Left ventricle myocardium inferior (tissue), 1 donor: ENCODE results near the gene UNK. TPM values are rescaled to one million over a fixed set of nuclear protein-coding genes. Genes with fewer than 3 reads are reported as not detected.
A peak's percentile ranks its signal among the peaks of the same experiment; 100 is the strongest.

Experiments
- DNase-seq: peaks from one replicate; pipeline ENCODE4 v3.0.0-alpha.2; 2020
- H3K27ac ChIP-seq: fragments of 200-600 bp; replicated peaks from 2 replicates; pipeline ENCODE4 v1.8.0; 2021
- H3K27me3 ChIP-seq: fragments of 200-600 bp; 2 replicates; pipeline ENCODE4 v1.8.0; 2021; ENCODE audit warnings: low read depth
- H3K36me3 ChIP-seq: fragments of 200-600 bp; 2 replicates; pipeline ENCODE4 v1.8.0; 2021
- H3K4me1 ChIP-seq: fragments of 200-600 bp; 2 replicates; pipeline ENCODE4 v1.8.0; 2021
- H3K4me3 ChIP-seq: fragments of 200-600 bp; 2 replicates; pipeline ENCODE4 v1.8.0; 2021; ENCODE audit warnings: mild to moderate bottlenecking, moderate library complexity
- H3K9me3 ChIP-seq: fragments of 200-600 bp; replicated peaks from 2 replicates; pipeline ENCODE4 v1.8.0; 2021
- intact Hi-C: fragments of 100-400 bp; cut with micrococcal nuclease; formaldehyde crosslinking; loops from one replicate; pipeline ENCODE4 v1.11.0; 2022
- long read RNA-seq: library from polyadenylated mRNA; unstranded; transcript quantifications from one replicate; pipeline ENCODE4 v2.0.0, GENCODE V29; 2021
- total RNA-seq: library from RNA; stranded (reverse); fragmentation: NEBNext Ultra II Directional; extraction: Animal tissue kit (Norgen Biotek cat#: 25700); gene quantifications from one replicate; pipeline ENCODE4 v1.2.1, GENCODE V29; 2021
- TF ChIP-seq, protein P1 (sequence below): fragments of 200-600 bp; IDR thresholded peaks from 2 replicates; pipeline ENCODE4 v1.8.0; 2021; ENCODE audit warnings: antibody characterized with exemption, mild to moderate bottlenecking, borderline replicate concordance
- donor health status: DM: no; HTN: yes; CAD: no; lungs with severe emphysema.

UNK gene, protein sequence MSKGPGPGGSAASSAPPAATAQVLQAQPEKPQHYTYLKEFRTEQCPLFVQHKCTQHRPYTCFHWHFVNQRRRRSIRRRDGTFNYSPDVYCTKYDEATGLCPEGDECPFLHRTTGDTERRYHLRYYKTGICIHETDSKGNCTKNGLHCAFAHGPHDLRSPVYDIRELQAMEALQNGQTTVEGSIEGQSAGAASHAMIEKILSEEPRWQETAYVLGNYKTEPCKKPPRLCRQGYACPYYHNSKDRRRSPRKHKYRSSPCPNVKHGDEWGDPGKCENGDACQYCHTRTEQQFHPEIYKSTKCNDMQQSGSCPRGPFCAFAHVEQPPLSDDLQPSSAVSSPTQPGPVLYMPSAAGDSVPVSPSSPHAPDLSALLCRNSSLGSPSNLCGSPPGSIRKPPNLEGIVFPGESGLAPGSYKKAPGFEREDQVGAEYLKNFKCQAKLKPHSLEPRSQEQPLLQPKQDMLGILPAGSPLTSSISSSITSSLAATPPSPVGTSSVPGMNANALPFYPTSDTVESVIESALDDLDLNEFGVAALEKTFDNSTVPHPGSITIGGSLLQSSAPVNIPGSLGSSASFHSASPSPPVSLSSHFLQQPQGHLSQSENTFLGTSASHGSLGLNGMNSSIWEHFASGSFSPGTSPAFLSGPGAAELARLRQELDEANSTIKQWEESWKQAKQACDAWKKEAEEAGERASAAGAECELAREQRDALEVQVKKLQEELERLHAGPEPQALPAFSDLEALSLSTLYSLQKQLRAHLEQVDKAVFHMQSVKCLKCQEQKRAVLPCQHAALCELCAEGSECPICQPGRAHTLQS
- 14.7 TPM for total RNA-seq
- long read RNA-seq, partial matches to known transcripts: 1 of 14 reads
- long read RNA-seq, other reads (novel, unspliced or antisense): 7 of 14 reads

DNA sequence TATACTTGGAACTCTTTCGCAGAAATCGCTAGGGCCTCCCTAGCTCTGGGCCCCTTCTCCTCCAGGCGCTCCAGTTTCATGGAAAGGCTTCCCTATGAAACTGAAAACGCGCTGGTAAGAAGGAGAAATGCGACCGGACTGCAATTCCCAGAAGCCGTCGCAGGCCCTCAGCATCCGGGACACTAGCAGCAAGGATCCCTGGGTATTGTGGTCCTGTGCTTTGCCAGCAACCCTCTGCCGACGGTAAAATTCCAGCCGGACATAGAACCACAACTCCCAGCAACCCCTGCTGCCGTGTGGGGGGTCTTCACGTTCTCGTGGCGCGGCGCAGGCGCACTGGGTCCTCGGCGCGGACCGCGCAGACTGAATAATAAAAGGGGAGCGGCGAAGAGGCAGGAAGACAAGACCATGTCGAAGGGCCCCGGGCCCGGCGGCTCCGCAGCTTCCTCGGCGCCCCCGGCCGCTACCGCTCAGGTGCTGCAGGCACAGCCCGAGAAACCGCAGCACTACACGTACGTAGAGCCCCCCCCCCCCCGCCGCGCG is at the start of gene UNK:
UNK (plus strand) TSS at position 334 of the 543 bp plus-strand sequence; CDS start at position 409, 75 bp downstream.
- Histone ChIP-seq H3K9me3 (no peaks in the 10 kb centered on the region), H3K27ac (peak within 1 kb of the TSS; percentile 100), H3K4me3 (peak within 1 kb of the TSS; percentile 74), H3K4me1 (peaks cover 49% of the 10 kb centered on the region), H3K27me3 (no peaks in the 10 kb centered on the region), H3K36me3 (no peaks in the 10 kb centered on the region)
- DNase-seq: peak; percentile 96
- TF ChIP-seq, protein P1, sequence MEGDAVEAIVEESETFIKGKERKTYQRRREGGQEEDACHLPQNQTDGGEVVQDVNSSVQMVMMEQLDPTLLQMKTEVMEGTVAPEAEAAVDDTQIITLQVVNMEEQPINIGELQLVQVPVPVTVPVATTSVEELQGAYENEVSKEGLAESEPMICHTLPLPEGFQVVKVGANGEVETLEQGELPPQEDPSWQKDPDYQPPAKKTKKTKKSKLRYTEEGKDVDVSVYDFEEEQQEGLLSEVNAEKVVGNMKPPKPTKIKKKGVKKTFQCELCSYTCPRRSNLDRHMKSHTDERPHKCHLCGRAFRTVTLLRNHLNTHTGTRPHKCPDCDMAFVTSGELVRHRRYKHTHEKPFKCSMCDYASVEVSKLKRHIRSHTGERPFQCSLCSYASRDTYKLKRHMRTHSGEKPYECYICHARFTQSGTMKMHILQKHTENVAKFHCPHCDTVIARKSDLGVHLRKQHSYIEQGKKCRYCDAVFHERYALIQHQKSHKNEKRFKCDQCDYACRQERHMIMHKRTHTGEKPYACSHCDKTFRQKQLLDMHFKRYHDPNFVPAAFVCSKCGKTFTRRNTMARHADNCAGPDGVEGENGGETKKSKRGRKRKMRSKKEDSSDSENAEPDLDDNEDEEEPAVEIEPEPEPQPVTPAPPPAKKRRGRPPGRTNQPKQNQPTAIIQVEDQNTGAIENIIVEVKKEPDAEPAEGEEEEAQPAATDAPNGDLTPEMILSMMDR: no peak
- intact Hi-C loops: loop anchor here (5.0 kb wide), 1 partner anchor 73 kb away; the partner anchor contains the start of gene WBP2

DNA sequence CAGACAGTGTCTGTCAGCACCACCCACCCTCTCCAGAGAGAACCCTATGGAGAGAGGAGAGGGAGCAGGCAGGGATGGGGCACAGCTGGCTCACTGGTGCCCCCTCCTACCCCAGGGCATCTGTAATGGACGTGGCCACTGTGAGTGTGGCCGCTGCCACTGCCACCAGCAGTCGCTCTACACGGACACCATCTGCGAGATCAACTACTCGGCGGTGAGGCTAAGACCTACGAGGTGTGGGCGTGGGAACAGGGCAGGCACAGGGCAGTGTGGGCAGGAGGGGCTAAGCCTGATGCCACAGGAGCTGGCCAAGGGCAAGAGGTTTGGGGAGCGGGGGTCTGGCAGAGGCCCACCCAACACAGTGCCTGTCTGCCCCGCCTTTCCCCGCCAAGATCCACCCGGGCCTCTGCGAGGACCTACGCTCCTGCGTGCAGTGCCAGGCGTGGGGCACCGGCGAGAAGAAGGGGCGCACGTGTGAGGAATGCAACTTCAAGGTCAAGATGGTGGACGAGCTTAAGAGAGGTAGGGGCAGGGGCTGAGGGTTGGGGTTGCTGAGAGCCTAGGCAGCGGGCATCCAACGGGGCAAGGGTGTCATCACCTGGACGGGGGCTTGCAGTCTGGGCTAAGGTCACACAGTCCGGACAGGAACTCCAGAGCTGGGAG is 48.3 kb upstream of the UNK start:
- no peaks in the 10 kb centered on the region for H3K4me1 ChIP-seq
- H3K36me3 ChIP-seq: peaks cover 4% of the 10 kb centered on the region
- TF ChIP-seq, protein P1: no peak
- H3K27ac ChIP-seq: no peak overlapping the region
- no peak for DNase-seq
- H3K4me3 ChIP-seq: no peak overlapping the region
- H3K9me3 ChIP-seq: no peaks in the 10 kb centered on the region
- H3K27me3 ChIP-seq: no peaks in the 10 kb centered on the region
- intact Hi-C loops: no loop called here

DNA sequence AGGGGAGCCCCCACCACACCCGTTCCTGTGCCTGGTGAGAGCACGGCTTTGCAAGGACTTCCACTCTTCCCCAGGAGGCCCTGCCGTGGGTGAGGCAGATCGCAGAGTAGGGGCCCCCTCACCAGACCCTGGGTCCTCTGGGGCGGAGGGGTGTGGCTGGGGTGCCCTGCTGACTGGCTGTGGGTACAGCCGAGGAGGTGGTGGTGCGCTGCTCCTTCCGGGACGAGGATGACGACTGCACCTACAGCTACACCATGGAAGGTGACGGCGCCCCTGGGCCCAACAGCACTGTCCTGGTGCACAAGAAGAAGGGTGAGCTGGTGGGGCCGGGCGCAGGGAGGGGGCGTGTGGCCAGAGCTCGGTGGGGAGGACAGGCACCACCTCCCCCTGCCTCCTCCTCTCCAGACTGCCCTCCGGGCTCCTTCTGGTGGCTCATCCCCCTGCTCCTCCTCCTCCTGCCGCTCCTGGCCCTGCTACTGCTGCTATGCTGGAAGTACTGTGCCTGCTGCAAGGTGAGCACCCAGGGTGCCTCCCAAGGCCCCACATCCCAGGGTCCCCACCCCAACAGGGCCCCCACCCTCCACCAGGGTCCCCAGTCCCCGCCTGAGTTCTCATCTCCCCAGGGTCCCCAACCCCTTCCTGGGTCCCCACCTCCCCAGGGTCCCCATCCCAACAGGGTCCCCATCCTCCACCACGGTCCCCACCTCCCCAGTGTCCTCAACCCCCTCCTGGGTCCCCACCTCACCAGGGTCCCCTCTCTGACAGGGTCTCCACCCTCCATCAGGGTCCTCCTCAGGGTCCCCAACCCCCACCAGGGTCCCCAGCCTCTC is 47.3 kb upstream of the UNK start:
- DNase-seq: no peak
- Histone ChIP-seq H3K4me3 (no peak overlapping the region), H3K4me1 (no peaks in the 10 kb centered on the region), H3K9me3 (no peaks in the 10 kb centered on the region), H3K27ac (no peak overlapping the region), H3K27me3 (no peaks in the 10 kb centered on the region), H3K36me3 (peaks cover 4% of the 10 kb centered on the region)
- intact Hi-C loops: no loop called here
- TF ChIP-seq, protein P1: no peak

DNA sequence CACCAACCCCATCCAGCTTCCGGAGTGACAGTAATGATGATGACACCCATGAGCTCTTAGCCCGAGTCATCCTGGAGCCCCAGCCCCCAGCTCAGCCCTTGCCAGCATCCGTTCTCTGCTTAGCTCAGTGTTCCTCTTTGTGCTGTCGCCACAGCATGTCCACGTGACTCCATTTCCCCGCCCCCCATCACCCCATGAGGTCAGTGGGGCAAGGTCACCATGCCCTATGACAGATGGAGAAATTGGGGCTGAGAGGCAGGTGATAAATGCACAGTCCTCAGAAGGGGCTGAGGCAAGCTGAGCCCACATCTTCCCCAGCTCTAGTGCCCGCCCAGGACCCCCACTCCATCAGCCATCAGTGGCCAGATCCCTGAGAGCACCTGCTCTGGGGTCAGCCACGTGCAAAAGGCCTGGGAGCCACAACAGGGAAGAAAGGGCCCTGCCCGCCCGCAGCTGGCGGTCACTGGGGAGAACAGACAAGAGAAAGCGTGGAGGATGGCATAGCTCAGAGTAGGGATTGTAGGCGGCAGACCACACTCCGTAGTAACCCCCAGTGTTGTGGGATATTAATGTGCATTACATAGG is 46.3 kb upstream of the UNK start:
- no peak overlapping the region for H3K27ac ChIP-seq
- H3K27me3 ChIP-seq: no peaks in the 10 kb centered on the region
- H3K36me3 ChIP-seq: peaks cover 4% of the 10 kb centered on the region
- H3K9me3 ChIP-seq: no peaks in the 10 kb centered on the region
- H3K4me3 ChIP-seq: no peak overlapping the region
- H3K4me1 ChIP-seq: no peaks in the 10 kb centered on the region
- DNase-seq: no peak
- intact Hi-C loops: no loop called here
- TF ChIP-seq, protein P1: no peak
